VCaP (cell line): ENCODE data around the gene NCOR1.

Source experiments
- H3K27ac ChIP-seq: fragments of 450-650 bp; 2 replicates; pipeline ENCODE4 v1.5.1; 2017
- CTCF ChIP-seq: fragments of 450-650 bp; conservative IDR thresholded peaks from 2 replicates; pipeline ENCODE4 v1.5.1; 2017; ENCODE audit warnings: mild to moderate bottlenecking, moderate library complexity

NCOR1 gene

GRCh38 chr17:16091773-16092172 lies 123.6 kb downstream of the NCOR1 start:
- no peak overlapping the region for H3K27ac ChIP-seq
- TF ChIP-seq CTCF = no peak

GRCh38 chr17:16086957-16087356 lies 128.4 kb downstream of the NCOR1 start:
- TF ChIP-seq CTCF = no peak
- no peak overlapping the region for H3K27ac ChIP-seq

GRCh38 chr17:16085066-16085699 lies 130.2 kb downstream of the NCOR1 start:
- H3K27ac ChIP-seq = peak overlapping the region; percentile 41; the same call in 1 of the 2 replicates
- no peak for TF ChIP-seq CTCF

GRCh38 chr17:16083223-16083622 lies 132.1 kb downstream of the NCOR1 start:
- no peak overlapping the region for H3K27ac ChIP-seq
- no peak for TF ChIP-seq CTCF

- no peak for TF ChIP-seq CTCF
- H3K27ac ChIP-seq = no peak overlapping the region
These were observed 133.7 kb downstream of the NCOR1 start for GRCh38 chr17:16081507-16082087.

GRCh38 chr17:16080366-16080765 lies 135.0 kb downstream of the NCOR1 start:
- no peak for TF ChIP-seq CTCF
- H3K27ac ChIP-seq = no peak overlapping the region

- H3K27ac ChIP-seq = no peak overlapping the region
- TF ChIP-seq CTCF = no peak
These were observed 139.4 kb downstream of the NCOR1 start for GRCh38 chr17:16075949-16076348.
